PC-3 (cell line): ENCODE results near the gene CPA3.

ENCODE experiments used
- EZH2 ChIP-seq: fragments of 300-600 bp; sonication (generic); IDR thresholded peaks from one replicate; pipeline ENCODE4 v1.6.1; 2017; ENCODE audit warnings: antibody characterized with exemption, mild to moderate bottlenecking, low read length; ENCODE audit not compliant: unreplicated experiment
- EZH2phosphoT487 ChIP-seq: fragments of 300-600 bp; sonication (generic); IDR thresholded peaks from 2 replicates; pipeline ENCODE4 v1.6.1; 2018; ENCODE audit warnings: mild to moderate bottlenecking, antibody characterized with exemption, low read length, borderline replicate concordance
- TF ChIP-seq, protein P1 (sequence below): fragments of 300-600 bp; sonication (generic); conservative IDR thresholded peaks from 2 replicates; pipeline ENCODE4 v1.5.1; 2017; ENCODE audit warnings: antibody characterized with exemption, low read depth, mild to moderate bottlenecking, low read length

DNA sequence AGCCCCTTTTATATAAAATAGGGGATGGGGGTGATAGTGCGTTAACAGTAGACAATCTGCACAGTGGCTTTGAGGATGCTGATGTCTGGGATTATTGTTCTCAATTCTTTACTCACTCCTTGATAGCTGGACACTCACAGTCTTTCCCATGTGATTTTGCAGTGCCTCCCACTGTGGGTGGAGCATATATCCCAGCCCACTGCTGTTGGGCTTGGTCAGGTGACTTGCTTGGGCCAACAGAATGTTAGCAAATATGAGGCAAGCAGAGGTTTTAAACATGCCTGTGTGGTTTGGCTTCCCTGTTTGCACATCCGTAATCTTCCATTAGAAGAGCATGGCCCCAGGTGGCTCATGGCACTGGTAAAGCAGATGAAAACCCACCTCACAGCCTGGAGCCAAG, 46.5 kb downstream of the CPA3 start:
- TF ChIP-seq EZH2phosphoT487: no peak
- TF ChIP-seq, protein P1, sequence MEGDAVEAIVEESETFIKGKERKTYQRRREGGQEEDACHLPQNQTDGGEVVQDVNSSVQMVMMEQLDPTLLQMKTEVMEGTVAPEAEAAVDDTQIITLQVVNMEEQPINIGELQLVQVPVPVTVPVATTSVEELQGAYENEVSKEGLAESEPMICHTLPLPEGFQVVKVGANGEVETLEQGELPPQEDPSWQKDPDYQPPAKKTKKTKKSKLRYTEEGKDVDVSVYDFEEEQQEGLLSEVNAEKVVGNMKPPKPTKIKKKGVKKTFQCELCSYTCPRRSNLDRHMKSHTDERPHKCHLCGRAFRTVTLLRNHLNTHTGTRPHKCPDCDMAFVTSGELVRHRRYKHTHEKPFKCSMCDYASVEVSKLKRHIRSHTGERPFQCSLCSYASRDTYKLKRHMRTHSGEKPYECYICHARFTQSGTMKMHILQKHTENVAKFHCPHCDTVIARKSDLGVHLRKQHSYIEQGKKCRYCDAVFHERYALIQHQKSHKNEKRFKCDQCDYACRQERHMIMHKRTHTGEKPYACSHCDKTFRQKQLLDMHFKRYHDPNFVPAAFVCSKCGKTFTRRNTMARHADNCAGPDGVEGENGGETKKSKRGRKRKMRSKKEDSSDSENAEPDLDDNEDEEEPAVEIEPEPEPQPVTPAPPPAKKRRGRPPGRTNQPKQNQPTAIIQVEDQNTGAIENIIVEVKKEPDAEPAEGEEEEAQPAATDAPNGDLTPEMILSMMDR: no peak
- TF ChIP-seq EZH2: no peak
